T-helper 17 cell (primary cell): ENCODE data around the gene FMO5. TPM values are rescaled to one million over a fixed set of nuclear protein-coding genes. Genes with fewer than 3 reads are reported as not detected.

Experiments
- total RNA-seq, 4 donors: library from RNA in 2 of 4; stranded (reverse) in 2 of 4; gene quantifications; one replicate each; pipeline ENCODE4 v1.2.3 and lab custom pipeline; 2022 to 2026

Gene FMO5
- total RNA-seq, 2 donors from 2014 or later, result 1.7 to 1.9 TPM

Other genes starting within 250 kb of the FMO5 start
- 10 to 100 TPM in 1 of 2 donors, 1 to 10 TPM in 1; 6.0 to 13.4 TPM for gene PRKAB2, start 52.9 kb downstream of the FMO5 start, total RNA-seq
- gene CHD1L, start 17.3 kb upstream of the FMO5 start, total RNA-seq, result 10 to 100 TPM; 29.0 to 29.3 TPM